ENCODE data around the gene PACRG. TPM values are rescaled to one million over a fixed set of nuclear protein-coding genes. Genes with fewer than 3 reads are reported as not detected.

The PACRG gene
- total RNA-seq, 2 experiments from 2014 or later: not detected

- POLR2A ChIA-PET: interaction anchor here (0.9 to 1.1 kb wide), 2 partner anchors 17 to 64 kb away, joined by 3 to 4 read pairs; no protein-coding TSS in a partner anchor
- H3K9me2 ChIP-seq (ENCODE audit: insufficient read depth, low read length): no peaks in the 10 kb centered on the region
- no peak overlapping the region for H2AFZ ChIP-seq (ENCODE audit: low read length)
- CTCF ChIA-PET (ENCODE audit: unreplicated experiment): no interaction called here
- no peak overlapping the region for H3K27ac ChIP-seq (ENCODE audit: low read depth, low read length, poor library complexity, severe bottlenecking)
- BruUV-seq (replicated peaks): no TSS peak
- H3K9me3 ChIP-seq (ENCODE audit: low read length): no peaks in the 10 kb centered on the region
- no peak overlapping the region for H3K4me3 ChIP-seq (ENCODE audit: low read depth, low read length, poor library complexity, severe bottlenecking)
- intact Hi-C loops (cut with micrococcal nuclease; ENCODE audit: unreplicated experiment): no loop called here
- no peaks in the 10 kb centered on the region for H4K20me1 ChIP-seq (ENCODE audit: insufficient read depth, low read length)
- H3K4me2 ChIP-seq (ENCODE audit: low read length): no peak overlapping the region
- H3K79me2 ChIP-seq (ENCODE audit: insufficient read depth, low read depth, low read length): no peaks in the 10 kb centered on the region
- no peaks in the 10 kb centered on the region for H3K36me3 ChIP-seq (ENCODE audit: insufficient read depth, low read length)
- no peak for DNase-seq (ENCODE audit: low spot score)
- H3K4me1 ChIP-seq (ENCODE audit: insufficient read depth, low read length, poor library complexity, severe bottlenecking): no peaks in the 10 kb centered on the region
- TF ChIP-seq, protein P1, sequence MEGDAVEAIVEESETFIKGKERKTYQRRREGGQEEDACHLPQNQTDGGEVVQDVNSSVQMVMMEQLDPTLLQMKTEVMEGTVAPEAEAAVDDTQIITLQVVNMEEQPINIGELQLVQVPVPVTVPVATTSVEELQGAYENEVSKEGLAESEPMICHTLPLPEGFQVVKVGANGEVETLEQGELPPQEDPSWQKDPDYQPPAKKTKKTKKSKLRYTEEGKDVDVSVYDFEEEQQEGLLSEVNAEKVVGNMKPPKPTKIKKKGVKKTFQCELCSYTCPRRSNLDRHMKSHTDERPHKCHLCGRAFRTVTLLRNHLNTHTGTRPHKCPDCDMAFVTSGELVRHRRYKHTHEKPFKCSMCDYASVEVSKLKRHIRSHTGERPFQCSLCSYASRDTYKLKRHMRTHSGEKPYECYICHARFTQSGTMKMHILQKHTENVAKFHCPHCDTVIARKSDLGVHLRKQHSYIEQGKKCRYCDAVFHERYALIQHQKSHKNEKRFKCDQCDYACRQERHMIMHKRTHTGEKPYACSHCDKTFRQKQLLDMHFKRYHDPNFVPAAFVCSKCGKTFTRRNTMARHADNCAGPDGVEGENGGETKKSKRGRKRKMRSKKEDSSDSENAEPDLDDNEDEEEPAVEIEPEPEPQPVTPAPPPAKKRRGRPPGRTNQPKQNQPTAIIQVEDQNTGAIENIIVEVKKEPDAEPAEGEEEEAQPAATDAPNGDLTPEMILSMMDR (conservative IDR thresholded peaks at IDR 0.05; ENCODE audit: low read length): no peak
- TF ChIP-seq EZH2phosphoT487 (IDR thresholded peaks at IDR 0.05; ENCODE audit: borderline replicate concordance, low read depth, low read length): no peak
Measured at GRCh38 chr6:162700966-162701365, 26.8 kb upstream of the PACRG start.

- H3K4me1 ChIP-seq (ENCODE audit: insufficient read depth, low read length, poor library complexity, severe bottlenecking): no peaks in the 10 kb centered on the region
- ChIA-PET CTCF (ENCODE audit: unreplicated experiment) (no interaction called here), POLR2A (interaction anchor here (0.6 to 0.9 kb wide), 2 partner anchors 18 to 64 kb away, joined by 3 to 4 read pairs; no protein-coding TSS in a partner anchor)
- no peak overlapping the region for H2AFZ ChIP-seq (ENCODE audit: low read length)
- H3K4me2 ChIP-seq (ENCODE audit: low read length): no peak overlapping the region
- H3K9me2 ChIP-seq (ENCODE audit: insufficient read depth, low read length): no peaks in the 10 kb centered on the region
- BruUV-seq (replicated peaks): no TSS peak
- no peaks in the 10 kb centered on the region for H3K79me2 ChIP-seq (ENCODE audit: insufficient read depth, low read depth, low read length)
- no peaks in the 10 kb centered on the region for H4K20me1 ChIP-seq (ENCODE audit: insufficient read depth, low read length)
- intact Hi-C loops (cut with micrococcal nuclease; ENCODE audit: unreplicated experiment): no loop called here
- TF ChIP-seq, protein P1 (conservative IDR thresholded peaks at IDR 0.05; ENCODE audit: low read length): no peak
- TF ChIP-seq EZH2phosphoT487 (IDR thresholded peaks at IDR 0.05; ENCODE audit: borderline replicate concordance, low read depth, low read length): no peak
- H3K9me3 ChIP-seq (ENCODE audit: low read length): no peaks in the 10 kb centered on the region
- no peaks in the 10 kb centered on the region for H3K36me3 ChIP-seq (ENCODE audit: insufficient read depth, low read length)
- no peak overlapping the region for H3K4me3 ChIP-seq (ENCODE audit: low read depth, low read length, poor library complexity, severe bottlenecking)
- no peak for DNase-seq (ENCODE audit: low spot score)
- H3K27ac ChIP-seq (ENCODE audit: low read depth, low read length, poor library complexity, severe bottlenecking): no peak overlapping the region
Measured at GRCh38 chr6:162701551-162701950, 26.2 kb upstream of the PACRG start.

DNA sequence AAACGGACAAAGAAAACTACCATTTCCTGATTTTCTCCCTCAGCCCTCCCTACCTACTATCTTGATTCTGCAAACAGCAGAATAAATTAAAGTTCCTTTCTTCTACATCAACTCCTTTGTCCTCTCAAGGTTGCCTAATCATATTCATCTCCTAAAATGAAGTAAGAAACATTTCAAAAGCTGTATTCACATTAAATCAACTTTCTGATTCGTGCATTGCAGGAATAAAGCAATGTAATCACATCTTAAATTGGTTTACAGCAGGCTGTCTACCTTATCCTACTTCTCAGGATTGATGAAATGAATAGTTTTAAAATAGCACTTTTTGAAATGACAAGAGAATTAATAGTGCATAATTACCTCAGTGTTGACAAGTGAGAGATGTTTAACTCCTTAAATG is 25.3 kb upstream of the PACRG start:
- DNase-seq (ENCODE audit: low spot score): no peak
- H4K20me1 ChIP-seq (ENCODE audit: insufficient read depth, low read length): no peaks in the 10 kb centered on the region
- no peak for TF ChIP-seq EZH2phosphoT487 (IDR thresholded peaks at IDR 0.05; ENCODE audit: borderline replicate concordance, low read depth, low read length)
- TF ChIP-seq, protein P1 (conservative IDR thresholded peaks at IDR 0.05; ENCODE audit: low read length): no peak
- no peaks in the 10 kb centered on the region for H3K36me3 ChIP-seq (ENCODE audit: insufficient read depth, low read length)
- no peak overlapping the region for H3K4me3 ChIP-seq (ENCODE audit: low read depth, low read length, poor library complexity, severe bottlenecking)
- BruUV-seq (replicated peaks): no TSS peak
- H3K27ac ChIP-seq (ENCODE audit: low read depth, low read length, poor library complexity, severe bottlenecking): no peak overlapping the region
- no peak overlapping the region for H3K4me2 ChIP-seq (ENCODE audit: low read length)
- no peaks in the 10 kb centered on the region for H3K4me1 ChIP-seq (ENCODE audit: insufficient read depth, low read length, poor library complexity, severe bottlenecking)
- no peaks in the 10 kb centered on the region for H3K9me3 ChIP-seq (ENCODE audit: low read length)
- CTCF ChIA-PET (ENCODE audit: unreplicated experiment): no interaction called here
- POLR2A ChIA-PET: interaction anchor here (0.6 kb wide), 2 partner anchors 11 to 18 kb away, joined by 3 read pairs; no protein-coding TSS in a partner anchor
- intact Hi-C loops (cut with micrococcal nuclease; ENCODE audit: unreplicated experiment): no loop called here
- no peaks in the 10 kb centered on the region for H3K9me2 ChIP-seq (ENCODE audit: insufficient read depth, low read length)
- no peaks in the 10 kb centered on the region for H3K79me2 ChIP-seq (ENCODE audit: insufficient read depth, low read depth, low read length)
- H2AFZ ChIP-seq (ENCODE audit: low read length): no peak overlapping the region

All from OCI-LY7 (cell line).